ENCODE measurements around the gene FAM163A. TPM values are rescaled to one million over a fixed set of nuclear protein-coding genes. Genes with fewer than 3 reads are reported as not detected.

FAM163A gene
- not detected in 5 replicates for total RNA-seq (2022; extraction: Qiagen RNA extraction; ENCODE audit: low read depth)

DNA sequence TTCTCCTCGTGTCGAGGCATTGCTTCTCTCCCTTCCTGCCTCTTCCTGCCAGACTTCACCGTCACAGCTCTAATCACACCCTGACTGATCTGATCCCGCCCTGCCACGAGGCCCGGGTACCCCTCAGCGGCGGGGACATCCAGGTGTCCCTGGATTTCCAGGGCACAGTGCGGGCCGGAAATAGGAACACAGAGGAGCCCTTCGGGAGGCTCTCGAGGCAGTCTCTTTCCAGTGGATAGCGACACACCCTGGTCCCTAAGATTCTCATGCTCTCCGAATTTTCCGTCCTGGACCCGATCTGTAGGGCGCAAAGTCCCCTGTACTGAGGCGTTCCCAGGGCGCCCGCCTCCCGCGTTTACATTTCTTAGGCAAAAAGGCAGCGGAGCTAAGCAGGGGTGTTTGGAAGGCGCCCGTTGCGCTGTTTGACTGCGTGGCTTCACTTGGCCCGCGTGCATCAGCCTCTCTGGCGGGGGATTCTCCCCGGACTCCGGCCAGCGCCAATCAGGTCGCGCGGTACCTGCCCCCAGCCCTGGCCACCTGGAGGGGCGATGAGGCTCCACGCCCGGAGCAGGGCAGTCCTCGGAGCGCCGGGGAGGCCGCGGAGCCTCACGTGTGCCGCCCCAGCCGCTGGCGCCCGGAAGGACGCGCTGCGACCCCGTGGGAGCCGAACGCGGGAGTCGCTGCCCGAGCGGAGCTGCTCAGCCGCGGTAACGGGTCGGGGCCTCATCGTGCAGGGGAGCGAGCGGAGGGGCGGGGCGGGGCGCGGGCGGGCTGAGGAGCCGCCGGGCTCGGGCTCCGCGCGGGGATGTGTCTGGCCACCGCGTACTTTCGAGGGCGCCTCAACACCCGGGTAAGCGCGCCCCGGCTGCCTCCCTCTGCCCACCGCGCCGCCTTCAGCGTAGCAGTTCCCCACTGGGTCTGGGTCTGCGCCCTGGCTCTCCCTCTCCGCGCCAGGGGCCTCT, at the start of gene FAM163A:
FAM163A (plus strand) TSS at position 575 of the 962 bp plus-strand sequence. CDS start 69,807 bp downstream, outside the sequence.

Other genes starting within 250 kb of the FAM163A start
- not detected in 5 replicates for gene NPHS2, start 167.3 kb upstream of the FAM163A start, total RNA-seq (2022; extraction: Qiagen RNA extraction; ENCODE audit: low read depth)
- 0.03 to 0.09 TPM (median 0.05 TPM) in 3 of 5 replicates, not detected in the others for gene TDRD5, start 151.5 kb upstream of the FAM163A start, total RNA-seq (2022; extraction: Qiagen RNA extraction; ENCODE audit: low read depth)
- gene TOR1AIP2, start 134.5 kb downstream of the FAM163A start, total RNA-seq (2022; extraction: Qiagen RNA extraction; ENCODE audit: low read depth): 14.4 to 19.9 TPM (median 18.0 TPM) in 5 replicates
- gene TOR1AIP1, start 139.0 kb downstream of the FAM163A start, total RNA-seq (2022; extraction: Qiagen RNA extraction; ENCODE audit: low read depth): 29.6 to 39.0 TPM (median 32.9 TPM) in 5 replicates
- gene CEP350, start 211.5 kb downstream of the FAM163A start, total RNA-seq (2022; extraction: Qiagen RNA extraction; ENCODE audit: low read depth): 6.7 to 12.4 TPM (median 12.3 TPM) in 5 replicates